Embryonic facial prominence (tissue), 1 donor: ENCODE data around the gene RRAGD.

Source experiments
- DNase-seq: peaks from one replicate; pipeline ENCODE4 v3.0.0-alpha.2; 2016; ENCODE audit errors: extremely low spot score

Gene RRAGD

DNA sequence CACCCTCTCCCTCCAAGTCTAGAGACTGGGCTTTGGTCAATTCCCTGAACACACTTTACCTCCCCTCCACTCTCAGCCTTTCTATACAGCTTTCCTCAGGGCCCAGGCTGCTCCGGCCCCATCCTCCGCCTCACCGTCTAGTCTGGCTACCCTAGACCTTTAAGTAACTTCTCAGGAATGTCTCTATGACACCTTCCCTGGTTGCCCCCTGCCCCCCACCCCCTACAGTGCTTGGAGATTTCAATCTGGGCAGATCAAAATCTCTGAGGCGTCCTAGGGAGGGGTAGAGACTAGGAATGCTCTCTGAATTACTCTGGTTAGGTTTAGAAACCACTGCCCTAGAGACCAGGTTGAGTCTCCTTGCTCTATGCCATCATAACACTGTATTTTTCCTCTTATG, 65.6 kb downstream of the RRAGD start:
- DNase-seq, result no peak

DNA sequence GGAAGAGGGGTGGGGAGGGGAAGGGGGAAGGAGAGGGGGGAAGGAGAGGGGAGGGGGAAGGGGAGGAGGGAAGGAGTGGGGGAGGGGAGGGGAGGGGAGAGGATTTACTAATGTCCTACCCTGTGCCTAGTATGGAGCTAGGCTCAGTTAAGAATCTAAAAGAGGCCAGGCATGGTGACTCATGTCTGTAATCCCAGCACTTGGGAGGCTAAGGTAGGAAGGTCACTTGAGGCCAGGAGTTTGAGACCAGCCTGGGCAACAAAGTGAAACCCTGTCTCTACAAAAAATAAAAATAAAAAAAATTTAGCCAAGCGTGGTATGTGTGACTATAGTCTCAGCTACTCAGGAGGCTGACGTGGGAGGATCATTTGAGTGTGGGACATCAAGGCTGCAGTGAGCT, 72.5 kb downstream of the RRAGD start:
- DNase-seq, result no peak

DNA sequence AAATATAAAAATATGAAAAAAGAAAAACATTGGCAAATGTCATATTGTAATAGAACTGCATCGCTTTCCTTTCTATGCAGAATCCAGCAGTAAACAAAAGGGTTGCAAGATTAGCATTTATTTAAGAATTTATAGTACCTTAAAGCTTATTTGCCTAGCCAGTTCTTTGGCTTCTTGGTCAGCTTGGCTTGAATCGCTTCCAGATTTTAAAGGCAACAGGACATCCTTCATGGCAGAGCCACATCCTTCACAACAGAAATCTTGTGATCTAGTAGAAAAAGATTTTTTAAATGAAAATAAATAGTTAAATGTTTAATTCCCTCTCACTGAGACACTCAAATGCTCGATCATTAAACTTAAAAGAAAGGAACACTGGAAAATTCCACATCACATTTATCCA, 76.9 kb downstream of the RRAGD start:
- DNase-seq, result no peak

DNA sequence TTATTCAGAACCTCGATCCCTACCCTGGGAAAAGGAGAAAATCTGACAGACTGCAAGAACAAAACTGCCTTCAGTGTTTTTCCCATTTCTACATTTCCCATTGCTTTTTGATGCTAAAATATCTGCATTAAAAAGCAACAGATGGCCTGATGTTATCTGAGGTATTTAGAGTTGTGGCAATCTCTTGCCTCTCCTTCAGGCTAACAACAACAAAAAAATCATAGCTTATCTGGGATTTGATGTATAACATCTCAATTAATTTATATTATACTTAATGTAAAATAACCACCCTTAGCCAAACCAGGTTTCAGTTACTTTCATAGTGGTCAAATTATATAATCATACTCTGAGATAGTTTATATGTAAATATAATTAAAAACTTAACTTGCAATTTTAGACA, 81.2 kb downstream of the RRAGD start:
- DNase-seq, result no peak

DNA sequence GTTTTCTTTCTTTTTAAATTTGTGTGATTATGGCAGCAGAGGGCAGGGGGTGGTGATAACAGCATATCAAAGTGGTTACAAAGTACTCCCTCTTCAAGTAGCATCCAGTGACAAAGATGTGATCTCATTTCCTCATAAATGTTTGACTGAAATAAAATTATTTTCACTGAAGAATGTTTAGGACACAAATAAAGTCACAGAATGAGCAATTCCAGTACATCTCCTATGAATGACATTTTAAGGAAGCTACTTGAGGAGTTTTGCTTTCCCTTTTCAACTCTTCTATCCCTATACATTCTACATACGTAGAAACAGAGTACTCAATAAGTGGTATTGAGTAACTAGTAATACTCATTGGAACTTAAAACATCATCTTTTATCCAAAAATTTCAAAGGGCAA, 83.1 kb downstream of the RRAGD start:
- no peak for DNase-seq

DNA sequence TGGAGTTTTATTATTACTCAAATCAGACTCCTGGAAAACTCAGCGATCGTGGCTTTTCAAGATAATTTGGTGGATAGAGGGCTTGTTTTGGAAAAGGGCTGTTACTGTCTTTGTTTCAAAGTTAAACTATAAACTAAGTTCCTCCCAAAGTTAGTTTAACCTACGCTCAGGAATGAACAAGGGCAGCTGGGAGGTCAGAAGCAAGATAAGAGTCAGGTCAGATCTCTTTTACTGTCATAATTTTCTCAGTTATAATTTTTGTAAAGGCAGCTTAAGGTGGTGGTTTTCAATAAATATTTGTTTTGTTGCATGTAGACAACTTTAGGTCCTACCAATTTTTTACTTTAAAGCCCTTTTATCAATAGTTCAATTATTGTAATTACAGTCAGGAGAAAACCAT, 87.8 kb downstream of the RRAGD start:
- DNase-seq, result no peak

DNA sequence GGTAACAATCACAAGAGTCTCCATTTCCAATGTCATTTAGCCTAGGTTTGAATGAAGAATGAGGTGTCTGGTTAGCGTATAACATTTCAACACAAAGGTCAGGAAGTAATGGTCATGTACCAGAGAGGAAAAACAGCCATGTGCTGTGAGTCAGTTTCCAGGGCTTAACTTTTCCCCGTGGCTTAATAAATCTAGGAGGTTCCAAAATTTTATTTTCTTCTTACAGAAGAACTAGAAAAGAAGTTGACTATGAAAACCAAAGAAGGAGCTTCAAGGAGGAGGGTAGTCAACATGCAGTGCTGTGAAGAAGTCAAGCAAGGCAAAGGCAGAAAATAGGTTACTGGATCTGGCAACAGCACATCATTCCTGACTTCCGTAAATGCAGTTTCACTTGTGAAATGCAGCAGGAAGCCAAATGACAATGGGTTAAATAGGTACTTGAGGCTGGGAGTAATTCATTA, 88.5 kb downstream of the RRAGD start:
- DNase-seq, result no peak

DNA sequence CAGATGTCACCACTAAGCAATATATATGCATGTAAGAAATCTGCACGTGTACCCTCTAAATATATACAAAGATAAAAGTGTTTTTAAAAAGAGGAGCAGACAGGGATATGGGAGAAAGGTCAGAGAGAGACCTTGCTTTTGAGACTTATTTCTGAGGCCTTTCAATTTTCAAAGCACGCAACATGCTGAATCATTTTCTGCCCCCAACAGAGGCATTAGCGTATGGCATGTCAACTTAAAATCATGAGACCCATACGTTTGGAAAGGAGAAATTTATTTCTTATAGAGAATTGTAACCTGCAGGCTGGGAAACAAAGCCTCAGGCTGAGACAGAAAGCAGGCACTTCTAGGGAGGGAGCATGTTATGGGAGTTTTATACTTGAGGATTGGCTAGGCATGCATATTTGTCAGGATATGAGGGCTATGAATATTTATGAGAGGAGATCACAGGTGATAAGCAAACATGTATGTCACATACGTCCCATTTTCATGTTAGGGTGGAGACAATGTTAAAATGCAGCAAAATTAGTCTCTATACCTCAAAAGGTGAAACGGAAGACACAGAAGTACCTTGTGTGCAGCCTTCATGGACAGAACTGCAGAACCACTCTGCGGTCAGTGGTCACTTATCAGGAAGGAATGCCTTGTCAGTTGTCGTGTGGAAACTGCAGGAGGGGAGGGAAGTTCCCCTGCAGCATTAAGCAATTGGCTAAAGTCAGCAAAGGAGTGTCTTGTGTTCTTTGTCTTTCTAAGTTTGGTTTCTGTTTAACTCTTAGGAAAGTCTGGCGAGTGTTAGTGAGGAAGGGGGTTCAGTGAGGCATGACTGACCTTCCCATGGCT, 90.7 kb downstream of the RRAGD start:
- no peak for DNase-seq

DNA sequence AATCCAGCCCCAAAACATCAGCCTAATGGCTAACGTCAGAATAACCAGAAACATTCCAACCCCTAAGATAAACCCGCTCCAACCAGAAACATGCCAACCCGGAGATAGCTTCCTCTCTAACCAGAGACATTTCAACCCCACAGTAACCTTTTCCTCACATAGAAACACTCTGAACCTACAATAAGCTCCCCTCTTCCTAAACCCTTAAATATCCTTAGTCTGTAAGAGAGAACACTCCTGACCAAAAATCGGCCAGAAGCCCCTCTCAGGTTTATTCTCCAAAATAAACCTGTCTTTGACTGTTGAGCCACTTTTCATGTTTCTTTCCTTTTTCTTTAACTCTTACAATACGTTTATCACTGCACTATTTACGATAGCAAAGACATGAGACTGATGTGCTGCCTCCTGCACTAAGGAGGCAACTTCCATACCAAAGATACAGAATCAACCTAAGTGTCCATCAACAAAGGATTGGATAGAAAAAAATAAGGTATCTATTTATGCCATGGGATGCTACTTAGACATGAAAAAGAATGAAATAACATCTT, 92.0 kb downstream of the RRAGD start:
- DNase-seq, result no peak

DNA sequence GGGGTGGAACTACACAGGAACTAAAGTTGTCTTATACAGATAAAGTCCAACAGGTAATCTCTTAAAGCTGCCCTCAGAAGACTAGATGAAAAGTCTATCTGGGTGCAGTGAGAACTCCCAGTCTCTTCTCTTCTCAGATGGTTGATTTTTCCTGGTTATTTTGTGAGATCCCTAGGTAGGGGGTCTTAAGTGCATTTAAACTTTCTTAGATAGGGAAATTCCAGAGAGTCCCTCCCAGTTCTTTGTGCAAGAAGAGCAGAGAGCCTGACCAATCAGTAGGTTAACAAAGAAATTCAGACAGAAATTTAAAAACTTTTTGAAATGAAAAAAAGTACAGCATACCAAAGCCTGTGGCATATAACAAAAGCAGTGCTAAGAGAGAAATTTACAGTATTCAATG, 95.0 kb downstream of the RRAGD start:
- no peak for DNase-seq

DNA sequence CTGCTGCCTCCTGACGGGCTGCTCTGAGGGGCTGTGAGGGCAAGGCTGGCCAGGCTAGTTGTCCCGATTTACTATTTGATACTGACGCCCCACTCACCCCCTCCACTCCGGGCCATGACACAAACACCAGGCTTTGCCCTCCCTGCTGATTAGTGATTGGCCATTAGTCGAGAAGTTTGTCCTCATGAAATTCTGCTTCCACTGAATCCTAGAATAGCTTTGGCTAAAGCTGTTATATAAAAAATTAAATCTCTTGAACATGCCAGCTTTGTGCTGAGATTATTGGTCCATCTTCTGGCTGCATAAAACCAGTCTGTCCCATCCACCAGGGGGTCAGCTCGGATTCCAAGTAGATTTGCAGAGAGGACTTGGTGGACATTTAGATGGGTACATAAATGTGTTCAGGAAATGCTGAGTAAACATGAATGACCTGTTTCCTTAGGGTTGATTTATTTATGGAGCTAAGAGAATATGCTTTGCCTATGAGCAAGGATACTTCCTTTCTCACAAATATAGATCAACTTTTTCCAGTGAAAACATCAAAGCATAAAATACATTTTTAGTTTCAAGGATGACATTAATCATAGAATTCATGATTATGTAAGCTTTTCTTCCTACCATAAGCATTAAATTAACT, 96.7 kb downstream of the RRAGD start, which contains the start of gene GABRR2:
TSS of gene GABRR2 (minus strand) at position 51 of the 637 bp plus-strand sequence. CDS start 134 bp downstream, outside the sequence.
- DNase-seq, result no peak

DNA sequence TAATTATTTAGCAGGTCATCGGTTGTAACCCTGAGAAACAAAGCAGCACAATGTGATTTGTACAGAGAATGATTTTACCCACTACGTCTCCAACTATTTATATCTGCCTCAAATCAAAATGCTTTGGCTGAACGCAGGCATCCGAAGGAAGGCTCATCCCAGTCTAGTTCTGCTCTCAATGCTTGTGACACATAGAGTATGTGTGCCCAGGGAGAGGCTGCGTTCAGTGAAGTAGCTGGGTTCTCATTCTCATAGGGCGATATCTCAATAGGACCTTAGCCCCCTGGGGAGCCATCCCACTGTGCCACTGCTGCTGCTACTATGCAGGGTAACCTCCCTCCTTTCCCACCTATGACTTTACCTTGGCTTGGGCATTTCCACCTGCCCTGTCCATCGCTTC, 97.4 kb downstream of the RRAGD start:
- DNase-seq, result no peak
